ENCODE results near the gene TCHH.
"Not testable (repeated sequence)": the region's sequence is repeated elsewhere in the genome, so short reads cannot be mapped to it uniquely, and the experiment has no call there.

Gene TCHH

DNA sequence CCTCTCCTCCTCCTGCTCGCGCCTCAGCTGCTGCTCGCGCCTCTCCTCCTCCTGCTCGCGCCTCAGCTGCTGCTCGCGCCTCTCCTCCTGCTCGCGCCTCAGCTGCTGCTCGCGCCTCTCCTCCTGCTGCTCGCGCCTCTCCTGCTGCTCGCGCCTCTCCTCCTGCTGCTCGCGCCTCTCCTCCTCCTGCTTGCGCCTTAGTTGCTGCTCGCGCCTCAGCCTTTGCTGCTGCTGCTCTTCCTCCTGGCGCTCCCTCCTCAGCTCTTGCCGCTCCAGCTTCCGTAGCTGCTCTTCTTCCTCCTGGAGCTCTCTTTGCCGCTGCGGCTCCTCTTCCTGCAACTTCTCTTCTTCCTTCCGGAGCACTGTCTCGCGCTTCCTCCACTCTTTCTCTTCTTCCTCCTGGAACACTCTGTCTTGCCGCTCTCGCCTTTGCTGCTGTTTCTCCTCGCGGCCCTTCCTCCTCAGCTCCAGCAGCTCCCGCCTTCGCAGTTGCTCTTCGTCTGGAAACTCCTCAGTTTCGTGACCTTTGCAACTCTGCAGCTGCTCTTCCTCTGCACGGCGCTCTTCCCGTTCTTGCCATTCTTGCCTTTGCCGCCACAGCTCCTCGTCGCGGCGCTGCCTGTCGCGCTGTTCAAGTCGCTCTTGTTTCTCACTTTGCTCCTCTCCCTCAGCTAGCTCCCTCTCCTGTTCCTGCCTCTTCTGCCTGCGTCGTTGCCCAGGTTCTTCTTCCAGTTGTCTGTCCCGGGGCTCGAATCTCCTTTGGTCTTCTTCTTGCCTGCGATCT lies 3.0 kb downstream of the TCHH start:
- DNase-seq, result no peak

DNA sequence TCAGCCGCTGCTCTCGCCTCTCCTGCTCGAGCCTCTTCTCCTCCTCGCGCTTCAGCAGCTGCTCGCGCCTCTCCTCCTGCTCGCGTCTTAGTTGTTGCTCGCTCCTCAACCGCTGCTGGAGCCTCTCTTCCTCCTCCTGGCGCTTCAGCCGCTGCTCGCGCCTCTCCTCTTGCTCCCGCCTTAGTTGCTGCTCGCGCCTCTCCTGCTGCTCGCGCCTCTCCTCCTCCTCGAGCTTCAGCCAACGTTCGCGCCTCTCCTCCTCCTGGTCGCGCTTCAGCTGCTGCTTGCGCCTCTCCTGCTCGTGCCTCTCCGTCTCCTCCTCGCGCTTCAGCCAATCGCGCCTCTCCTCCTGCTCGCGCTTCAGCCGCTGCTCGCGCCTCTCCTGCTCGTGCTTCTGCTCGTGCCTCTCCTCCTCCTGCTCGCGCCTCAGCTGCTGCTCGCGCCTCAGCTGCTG lies 3.7 kb downstream of the TCHH start:
- DNase-seq, result no peak

DNA sequence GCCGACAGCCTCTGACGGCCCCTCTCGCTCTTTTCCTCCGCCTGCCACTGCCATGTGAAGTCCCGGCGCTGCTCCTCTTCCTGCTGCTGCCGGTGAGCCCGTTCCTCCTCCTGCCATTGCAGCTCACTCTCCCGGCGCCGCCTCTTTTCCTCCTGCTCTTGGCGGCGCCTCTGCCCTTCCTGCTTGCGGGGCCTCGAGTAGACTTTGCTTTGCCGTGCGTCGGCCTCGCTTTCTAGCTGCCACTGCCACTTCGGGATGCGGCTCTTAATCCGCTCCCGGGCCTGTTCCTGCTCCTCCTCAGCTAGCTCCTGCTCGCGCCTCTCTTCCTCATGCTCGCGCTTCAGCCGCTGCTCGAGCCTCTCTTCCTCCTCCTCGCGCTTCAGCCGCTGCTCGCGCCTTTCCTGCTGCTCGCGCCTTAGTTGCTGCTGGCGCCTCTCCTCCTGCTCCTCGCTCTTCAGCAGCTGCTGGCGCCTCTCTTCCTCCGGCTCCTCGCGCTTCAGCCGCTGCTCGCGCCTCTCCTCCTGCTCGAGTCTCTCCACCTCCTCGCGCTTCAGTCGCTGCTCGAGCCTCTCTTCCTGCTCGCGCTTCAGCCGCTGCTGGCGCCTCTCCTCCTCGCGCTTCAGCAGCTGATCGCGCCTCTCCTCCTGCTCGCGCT lies 4.3 kb downstream of the TCHH start:
- DNase-seq, result no peak

DNA sequence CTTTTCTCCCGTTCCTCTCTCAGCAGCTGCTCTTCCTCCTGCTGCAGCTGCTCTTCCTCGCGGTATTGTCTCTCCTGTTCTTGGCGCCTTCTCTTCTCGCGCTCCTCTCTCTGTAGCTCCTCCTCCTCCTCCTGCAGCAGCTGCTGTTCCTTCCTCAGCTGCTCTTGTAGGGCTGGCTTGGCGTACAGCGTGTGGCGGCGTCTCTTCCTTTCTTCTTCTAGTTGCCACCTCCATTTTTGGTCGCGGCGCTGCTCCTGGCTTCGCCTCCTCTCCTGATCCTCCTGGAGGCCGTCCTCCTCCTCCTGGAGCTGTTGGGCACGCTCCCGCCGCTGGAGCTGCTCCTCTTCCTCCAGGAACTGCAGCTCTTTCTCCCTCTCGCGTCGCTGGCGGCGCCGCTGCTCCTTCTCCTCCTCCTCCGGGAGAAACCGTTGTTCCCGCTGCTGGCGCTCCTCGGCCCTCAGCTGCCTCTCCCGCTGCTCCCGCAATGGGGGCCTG lies 4.8 kb downstream of the TCHH start:
- DNase-seq, result no peak

DNA sequence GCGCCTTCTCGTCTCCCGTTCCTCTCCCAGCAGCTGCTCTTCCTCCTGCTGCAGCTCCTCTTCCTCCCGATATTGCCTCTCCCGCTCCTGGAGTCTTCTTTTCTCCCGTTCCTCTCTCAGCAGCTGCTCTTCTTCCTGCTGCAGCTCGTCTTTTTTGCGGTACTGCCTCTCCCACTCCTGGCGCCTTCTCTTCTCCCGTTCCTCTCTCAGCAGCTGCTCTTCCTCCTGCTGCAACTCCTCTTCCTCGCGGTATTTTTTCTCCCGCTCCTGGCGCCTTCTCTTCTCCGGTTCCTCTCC lies 5.3 kb downstream of the TCHH start:
- DNase-seq, result no peak

DNA sequence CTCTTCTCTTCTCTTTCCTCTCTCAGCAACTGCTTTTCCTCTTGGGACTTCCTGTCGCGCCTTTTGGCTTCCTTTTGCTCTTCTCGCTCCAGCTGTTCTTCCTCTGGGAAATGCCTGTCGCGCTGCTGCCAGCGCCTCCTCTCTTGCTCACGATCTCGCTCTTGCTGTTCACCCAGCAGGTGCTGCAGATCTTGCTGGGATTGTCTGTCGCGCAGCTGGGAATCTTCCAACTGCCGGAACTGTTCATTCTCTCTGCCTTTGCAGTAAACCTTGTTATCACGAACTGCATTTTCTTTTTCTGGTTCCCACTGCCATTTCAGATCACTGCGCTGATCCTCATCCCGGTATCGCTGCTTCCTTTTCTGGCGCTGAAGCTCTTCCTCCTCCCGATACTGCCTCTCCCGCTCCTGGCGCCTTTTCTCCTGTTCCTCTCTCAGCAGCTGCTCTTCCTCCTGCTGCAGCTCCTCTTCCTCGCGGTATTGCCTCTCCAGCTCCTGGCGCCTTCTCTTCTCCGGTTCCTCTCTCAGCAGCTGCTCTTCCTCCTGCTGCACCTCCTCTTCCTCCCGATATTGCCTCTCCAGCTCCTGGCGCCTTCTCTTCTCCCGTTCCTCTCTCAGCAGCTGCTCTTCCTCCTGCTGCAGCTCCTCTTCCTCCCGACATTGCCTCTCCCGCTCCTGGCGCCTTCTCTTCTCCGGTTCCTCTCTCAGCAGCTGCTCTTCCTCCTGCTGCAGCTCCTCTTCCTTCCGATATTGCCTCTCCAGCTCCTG lies 5.8 kb downstream of the TCHH start:
- DNase-seq, result no peak

DNA sequence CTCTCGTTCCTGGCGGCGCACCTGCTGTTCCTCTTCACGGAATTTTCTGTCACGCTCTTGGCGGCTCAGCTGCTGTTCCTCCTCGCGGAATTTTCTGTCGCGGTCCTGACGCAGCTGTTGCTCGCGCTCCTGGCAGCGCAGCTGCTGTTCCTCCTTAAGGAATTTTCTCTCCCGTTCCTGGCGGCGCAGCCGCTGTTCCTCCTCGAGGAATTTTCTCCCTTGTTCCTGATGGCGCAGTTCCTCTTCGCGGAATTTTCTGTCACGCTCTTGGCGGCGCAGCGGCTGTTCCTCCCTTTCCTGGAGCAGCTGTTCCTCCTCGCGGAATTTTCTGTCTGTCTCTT lies 6.4 kb downstream of the TCHH start:
- DNase-seq, result no peak

DNA sequence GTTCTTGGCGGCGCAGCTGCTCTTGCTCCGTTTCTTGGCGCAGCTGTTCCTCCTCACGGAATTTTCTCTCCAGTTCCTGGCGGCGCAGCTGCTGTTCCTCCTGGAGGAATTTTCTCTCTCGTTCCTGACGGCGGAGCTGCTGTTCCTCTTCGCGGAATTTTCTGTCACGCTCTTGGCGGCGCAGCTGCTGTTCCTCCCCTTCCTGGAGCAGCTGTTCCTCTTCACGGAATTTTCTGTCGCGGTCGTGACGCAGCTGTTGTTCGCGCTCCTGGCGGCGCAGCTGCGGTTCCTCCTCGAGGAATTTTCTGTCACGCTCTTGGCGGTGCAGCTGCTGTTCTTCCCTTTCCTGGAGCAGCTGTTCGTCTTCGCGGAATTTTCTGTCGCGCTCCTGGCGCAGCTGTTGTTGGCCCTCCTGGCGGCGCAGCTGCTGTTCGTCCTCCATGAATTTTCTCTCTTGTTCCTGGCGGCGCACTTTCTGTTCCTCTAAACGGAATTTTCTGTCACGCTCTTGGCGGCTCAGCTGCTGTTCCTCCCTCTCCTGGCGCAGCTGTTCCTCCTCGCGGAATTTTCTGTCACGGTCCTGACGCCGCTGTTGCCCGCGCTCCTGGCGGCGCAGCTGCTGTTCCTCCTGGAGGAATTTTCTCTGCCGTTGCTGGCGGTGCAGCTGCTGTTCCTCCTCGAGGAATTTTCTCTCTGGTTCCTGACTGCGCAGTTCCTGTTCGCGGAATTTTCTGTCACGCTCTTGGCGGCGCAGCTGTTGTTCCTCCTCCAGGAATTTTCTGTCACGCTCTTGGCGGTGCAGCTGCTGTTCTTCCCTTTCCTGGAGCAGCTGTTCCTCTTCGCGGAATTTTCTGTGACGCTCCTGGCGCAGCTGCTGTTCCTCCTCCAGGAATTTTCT lies 7.0 kb downstream of the TCHH start:
- DNase-seq, result no peak

DNA sequence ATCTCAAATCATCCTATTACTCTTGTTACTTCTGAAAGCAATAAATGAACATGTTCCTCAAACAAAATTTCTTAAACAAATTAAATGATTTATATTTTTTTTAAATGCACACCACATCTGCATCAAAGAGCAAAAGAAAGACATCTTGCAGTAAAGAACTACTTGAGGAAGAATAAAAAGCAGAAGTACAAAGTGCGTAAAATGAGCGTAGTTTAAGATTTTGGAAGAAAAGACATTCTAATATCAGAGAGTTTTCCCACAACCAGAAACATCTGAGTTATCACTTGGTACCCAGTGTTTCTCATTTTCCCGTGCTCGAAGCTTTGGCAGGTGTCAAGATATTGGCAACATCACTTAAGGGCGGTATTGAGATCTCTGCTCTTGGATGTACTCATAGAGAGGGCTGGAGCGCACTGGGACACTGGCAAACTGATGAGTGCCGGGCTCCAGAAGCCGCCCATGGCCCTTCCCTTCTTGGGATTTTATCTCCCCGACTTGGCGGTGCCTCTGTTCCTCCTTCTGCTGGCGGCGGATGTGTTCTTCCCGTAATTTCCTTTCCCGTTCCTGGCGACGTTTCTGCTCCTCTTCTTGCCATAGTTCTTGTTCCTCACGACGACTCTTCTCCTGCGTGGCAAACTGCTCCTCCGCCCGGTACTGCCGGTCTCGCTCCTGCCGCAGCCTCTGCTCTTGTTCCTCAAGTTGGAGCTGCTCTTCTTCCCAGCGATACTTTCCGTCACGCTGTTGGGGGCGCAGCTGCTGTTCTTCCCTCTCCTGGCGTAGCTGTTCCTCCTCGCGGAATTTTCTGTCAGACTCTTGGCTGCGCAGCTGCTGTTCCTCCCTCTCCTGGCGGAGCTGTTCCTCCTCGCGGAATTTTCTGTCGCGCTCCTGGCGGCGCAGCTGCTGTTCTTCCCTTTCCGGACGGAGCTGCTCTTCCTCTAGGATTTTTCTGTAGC lies 7.9 kb downstream of the TCHH start:
- DNase-seq, result no peak

DNA sequence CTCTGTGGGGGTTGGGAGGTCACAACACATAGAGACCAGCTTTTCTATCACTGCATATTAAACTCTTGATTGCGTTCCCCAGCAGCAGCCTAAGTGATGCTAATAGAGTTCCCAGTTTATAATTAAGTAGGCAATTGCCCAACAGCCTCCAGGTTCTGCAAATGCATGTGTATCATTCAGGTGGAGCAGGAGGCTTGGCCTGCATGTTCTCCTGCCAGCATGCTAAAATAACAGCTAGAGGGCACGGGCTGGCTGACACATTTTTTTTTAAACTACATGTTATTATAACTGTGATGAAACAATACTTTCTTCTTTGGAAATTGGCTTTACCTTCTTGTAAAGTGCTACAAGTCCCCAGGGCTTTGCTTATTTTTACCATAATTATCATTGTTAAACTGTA lies 10.4 kb downstream of the TCHH start:
- no peak for DNase-seq

DNA sequence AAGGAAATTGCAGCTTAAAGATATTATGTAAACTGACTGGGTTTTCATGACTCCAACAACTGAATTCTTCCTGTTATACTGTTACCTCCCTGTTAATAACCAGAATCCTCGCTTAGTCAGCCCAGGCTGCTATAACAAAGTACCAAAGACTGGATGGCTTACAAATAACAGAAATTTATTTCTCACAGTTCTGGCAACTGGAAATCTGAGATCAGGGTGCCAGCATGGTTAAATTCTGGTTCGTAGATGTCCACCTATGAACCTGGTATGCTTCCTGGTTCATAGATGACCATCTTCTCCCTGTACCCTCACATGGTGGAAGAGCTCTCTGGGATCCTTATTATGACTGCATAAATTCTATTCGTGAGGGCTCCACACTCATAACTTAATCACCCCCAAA lies 18.3 kb downstream of the TCHH start:
- DNase-seq, result no peak

DNA sequence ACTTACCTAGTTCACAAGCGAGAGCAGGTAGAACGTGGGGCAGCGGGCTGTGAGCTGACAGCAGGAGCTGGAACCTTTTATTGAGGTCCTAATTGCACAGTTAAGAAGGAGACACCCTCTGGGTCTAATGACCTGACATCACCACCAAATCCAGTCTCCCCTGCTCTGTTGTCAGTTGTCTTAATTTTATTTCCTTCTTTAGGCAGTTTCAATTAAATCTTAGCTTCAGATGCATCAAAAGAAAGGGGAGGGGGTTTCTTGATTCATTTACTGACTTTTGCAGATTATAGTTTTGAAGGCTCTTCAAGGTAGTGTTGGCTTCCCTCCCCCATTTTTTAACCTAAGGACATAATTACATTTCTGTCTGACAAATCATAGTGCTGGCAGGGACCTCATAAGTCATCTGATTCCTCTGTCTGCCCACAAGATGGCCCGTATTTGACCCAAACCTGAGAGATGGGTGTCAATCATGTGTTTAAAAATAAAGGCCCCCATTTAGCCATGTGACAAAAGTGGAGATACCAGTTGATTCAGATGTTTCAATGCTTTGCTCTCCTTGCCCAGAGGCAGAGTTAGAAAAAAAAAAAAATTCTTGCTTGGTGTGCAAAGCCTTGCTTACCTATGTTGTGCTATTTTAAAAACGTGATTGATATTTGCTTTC lies 26.1 kb downstream of the TCHH start, which contains the start of gene TCHHL1:
TCHHL1 (minus strand) TSS at position 51 of the 661 bp plus-strand sequence. CDS start 921 bp downstream, outside the sequence.
- no peak for DNase-seq

DNA sequence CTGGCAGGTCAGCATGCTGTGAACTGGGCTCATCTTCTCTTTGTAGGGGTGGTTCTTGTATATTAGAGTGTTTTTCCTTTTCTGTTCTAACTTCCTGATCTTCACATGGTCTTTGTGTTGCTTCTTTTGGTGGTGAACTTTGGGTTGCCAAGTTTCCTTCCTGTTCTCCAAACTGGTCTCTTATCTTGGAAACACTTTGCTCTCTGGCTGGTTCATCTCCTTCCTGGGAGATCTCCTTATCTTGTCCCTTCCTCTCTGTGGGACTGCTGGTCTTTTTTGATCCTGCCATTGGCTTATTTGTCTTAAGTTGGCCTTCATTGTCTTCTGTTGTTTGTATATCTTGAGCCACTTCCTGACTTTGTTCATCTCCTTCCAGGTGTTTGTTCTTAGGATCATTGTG lies 28.5 kb downstream of the TCHH start:
- DNase-seq, result no peak

DNA sequence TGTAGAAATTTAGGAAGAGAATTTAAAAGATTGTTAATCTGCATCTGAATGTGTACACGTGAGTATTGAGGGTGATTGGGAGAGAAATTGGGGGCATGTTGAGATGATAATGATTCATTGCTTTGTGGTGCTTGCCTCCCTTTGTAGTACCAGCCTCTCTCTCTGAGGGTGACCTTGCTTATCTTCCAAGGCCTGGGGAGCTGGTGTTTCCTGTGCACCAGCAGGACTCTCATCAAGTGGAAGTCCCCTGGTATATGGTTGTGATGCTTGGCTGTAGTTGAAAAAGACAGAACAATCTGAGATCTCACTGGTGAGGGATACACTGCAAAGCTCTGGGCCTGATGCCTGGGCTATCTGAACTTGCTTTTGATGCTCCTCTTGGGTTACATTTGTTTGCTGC lies 30.4 kb downstream of the TCHH start:
- DNase-seq, result no peak

DNA sequence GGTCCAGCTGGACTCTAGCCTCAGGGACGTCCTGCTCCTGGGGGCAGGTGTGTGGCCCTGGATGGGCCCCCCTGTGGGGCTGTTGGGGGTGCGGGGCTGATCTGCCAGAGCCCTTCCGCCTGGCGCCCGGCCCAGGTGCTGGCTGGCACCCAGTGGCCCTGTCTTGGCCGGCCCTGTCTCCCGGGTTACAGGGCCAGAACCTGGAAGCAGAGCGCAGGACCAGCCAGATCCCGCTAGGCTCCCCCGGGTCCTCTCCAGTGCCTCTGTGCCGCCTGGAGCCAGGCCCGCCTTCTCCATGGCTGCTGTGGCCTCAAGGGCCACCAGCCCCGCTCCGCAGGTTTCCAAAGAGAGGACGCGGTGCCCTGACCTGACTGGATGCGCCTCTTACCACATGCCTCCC lies 34.2 kb downstream of the TCHH start:
- DNase-seq, result not testable (repeated sequence)

DNA sequence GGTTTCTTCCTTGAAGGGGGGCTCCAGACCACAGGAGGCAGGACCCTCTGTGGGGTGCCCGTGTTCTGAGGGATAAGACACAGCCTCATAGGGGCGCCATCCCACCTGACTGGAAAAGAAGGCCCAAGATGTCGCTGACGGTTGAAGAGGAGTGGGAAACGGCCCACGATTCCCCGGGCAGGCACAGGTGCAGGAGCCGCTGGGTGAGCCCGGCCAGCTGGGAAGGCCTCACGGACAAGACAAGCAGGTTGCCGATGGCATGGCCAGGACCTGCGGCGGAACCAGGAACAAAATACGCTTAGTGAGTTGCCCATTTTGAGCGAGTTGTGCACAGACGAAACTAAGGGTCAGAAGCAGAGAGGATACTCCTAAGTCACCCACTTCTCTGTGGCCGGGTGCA lies 34.8 kb downstream of the TCHH start:
- DNase-seq, result not testable (repeated sequence)

DNA sequence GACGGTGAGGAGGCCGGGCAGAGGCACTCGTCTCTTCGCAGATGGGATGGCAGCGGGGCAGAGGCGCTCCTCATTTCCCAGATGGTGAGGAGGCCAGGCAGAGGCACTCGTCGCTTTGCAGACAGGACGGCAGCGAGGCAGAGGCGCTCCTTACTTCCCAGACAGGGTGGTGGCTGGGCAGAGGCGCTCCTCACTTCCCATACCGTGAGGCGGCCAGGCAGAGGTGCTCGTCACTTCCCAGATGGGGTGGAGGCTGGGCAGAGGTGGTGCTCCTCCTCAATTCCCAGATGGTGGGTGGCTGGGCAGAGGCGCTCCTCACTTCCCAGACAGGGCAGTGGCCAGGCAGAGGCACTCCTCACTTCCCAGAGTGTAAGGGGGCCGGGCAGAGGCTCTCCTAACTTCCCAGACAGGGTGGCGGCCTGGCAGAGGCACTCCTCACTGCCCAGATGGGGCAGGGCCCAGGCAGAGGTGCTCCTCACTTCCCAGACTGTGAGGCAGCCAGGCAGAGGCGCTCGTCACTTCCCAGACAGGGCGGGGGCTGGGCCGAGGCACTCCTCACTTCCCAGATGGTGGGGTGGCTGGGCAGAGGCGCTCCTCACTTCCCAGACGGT lies 36.3 kb downstream of the TCHH start:
- no peak for DNase-seq

DNA sequence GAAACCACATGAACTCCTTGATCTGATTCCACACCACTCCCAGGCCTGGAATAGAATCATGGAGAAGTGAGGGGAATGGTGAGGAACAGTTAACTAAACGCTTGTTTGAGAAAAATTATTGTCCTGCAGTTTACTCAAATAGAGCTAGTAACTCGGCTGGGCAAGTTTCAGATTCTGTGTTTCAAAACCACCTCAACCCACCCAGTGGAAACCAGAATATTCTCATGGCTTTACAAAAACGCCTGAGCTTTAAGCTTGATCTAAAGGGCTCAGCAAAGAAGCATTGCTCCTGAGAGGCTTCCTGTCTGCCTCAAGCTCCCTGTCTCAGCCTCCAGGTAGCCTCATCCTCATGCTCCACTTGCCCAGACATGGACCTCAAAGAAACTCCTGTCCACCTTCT lies 42.9 kb downstream of the TCHH start:
- DNase-seq, result no peak

DNA sequence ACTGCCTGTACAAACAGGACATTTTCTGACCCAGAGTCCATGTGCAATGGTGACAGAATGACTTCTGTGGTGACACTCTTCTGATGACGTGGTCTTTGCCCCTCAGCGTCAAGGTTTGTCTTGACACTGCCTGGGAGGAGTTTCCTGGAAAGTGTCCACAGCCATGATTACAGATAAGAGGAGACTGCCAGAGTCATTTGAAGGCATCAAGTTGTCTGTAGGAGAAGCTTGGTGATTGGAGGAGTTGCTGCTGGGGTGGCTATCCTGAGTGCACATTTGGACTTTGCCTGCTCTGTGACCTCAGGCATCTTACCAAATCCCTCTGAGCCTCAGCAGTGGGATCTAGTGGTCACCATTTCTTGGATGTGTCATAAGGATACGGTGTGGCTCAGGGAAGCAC lies 44.1 kb downstream of the TCHH start:
- no peak for DNase-seq

DNA sequence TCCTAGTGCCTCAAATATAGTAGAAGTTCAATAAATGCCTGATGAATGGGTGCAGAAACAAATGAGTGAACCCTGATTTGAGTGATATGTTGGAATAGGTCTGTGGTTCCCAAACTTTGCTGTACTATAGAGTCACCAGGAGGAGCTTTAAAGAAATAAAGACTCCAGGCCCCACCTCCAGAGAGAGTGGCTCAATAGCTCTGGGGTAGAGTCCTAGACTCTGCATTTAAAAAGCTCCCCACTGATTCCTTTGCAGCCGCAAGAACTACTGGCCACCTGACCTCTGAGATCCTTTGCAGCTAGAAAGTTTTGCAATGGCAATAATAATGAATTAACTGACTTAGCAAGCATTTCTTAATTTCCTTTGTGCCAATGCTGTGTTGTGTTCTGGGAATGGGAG lies 47.3 kb downstream of the TCHH start:
- DNase-seq, result no peak

DNA sequence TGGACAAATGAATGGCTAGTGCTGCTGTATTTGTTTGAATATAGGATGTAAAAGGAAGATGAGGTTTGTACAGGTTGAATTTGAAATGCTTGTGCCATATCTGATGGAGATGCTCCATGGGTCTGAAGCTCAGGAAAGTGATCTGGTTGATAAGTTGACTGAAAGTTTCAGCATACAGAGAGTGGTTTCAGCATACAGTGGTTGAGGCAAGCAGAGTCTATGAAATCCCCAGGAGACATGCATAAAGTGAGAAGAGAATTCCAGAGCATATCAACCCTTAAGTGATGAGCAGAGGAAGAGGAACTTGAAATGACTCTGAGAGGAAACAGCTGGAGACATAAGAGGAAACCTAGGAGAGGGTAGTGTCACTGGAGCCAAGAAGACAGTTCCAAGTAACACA lies 48.1 kb downstream of the TCHH start:
- no peak for DNase-seq

Measured in NCI-H524 treated with DMSO at 0.1 percent for 48 hours (cell line).